K562 (cell line): Measurements from ENCODE around the gene FGFRL1. TPM values are rescaled to one million over a fixed set of nuclear protein-coding genes. Genes with fewer than 3 reads are reported as not detected.

Experiments used
- ATAC-seq: fragments of 200-7000 bp; cut with Tn5 transposase; 3 replicates; pipeline ENCODE4 v1.9.1; 2020; ENCODE audit warnings: moderate library complexity
- BruUV-seq: library from RNA; stranded (reverse); fragments of 400-500 nt; replicated peaks from 2 replicates; lab custom pipeline; 2021; lab: Mats Ljungman, UMichigan
- CTCF ChIA-PET: fragments of 300-600 bp; formaldehyde crosslinking; extraction: SDS; loops from one replicate; lab custom pipeline; 2021; ENCODE audit warnings: low intra/inter-chr PET ratio; lab: Yijun Ruan, JAX
- POLR2A ChIA-PET: fragments of 300-600, 350-650 bp; sonication (Branson Sonifier 250); formaldehyde crosslinking; extraction: SDS; loops from one replicate; lab custom pipeline; 2021; ENCODE audit warnings: antibody characterized with exemption, inconsistent platforms; lab: Yijun Ruan, JAX
- DNase-seq, 4 experiments: peaks; one replicate each; pipeline versions ENCODE4 v3.0.0 to v3.0.0-alpha.2; 2011 to 2018; ENCODE audit warnings: low spot score in 3 of 4, mixed read lengths in 3 of 4; ENCODE audit errors: extremely low read depth in 1 of 4
- FAIRE-seq: peaks from 2 replicates; lab custom pipeline; 2011; peaks lifted over from hg19 to GRCh38; lab: Jason Lieb, UNC
- H2AFZ ChIP-seq: 2 replicates; pipeline ENCODE4 v1.6.0; 2011; ENCODE audit warnings: low read depth, low read length, control low read depth, inconsistent platforms
- H3K27ac ChIP-seq: fragments of 200-600 bp; 3 replicates; pipeline ENCODE4 v1.8.0; 2011; ENCODE audit warnings: low read depth, mild to moderate bottlenecking, control low read depth, inconsistent platforms, low read length, moderate library complexity, mixed read lengths; ENCODE audit errors: extremely low read depth
- H3K27me3 ChIP-seq, 2 experiments: fragments of 300-600 bp in 1 of 2; 2 replicates in 1 of 2; 3 replicates in 1 of 2; pipeline versions ENCODE4 v1.6.0 to v1.8.0; 2011; ENCODE audit warnings: inconsistent platforms in 2 of 2, low read length in 2 of 2, mild to moderate bottlenecking in 1 of 2, mixed read lengths in 1 of 2, moderate library complexity in 1 of 2; ENCODE audit not compliant: control insufficient read depth in 2 of 2, insufficient read depth in 2 of 2
- H3K36me3 ChIP-seq: fragments of 300-600 bp; 3 replicates; pipeline ENCODE4 v1.8.0; 2011; ENCODE audit warnings: mild to moderate bottlenecking, low read length, inconsistent platforms; ENCODE audit not compliant: control insufficient read depth, insufficient read depth
- H3K4me1 ChIP-seq, 2 experiments: fragments of 200-600 bp in 1 of 2; replicated peaks in 1 of 2; 2 replicates in 1 of 2; 3 replicates in 1 of 2; pipeline versions ENCODE4 v1.5.1 to v1.8.0; 2011; ENCODE audit warnings: inconsistent platforms in 2 of 2, low read length in 2 of 2, mild to moderate bottlenecking in 1 of 2, mixed read lengths in 1 of 2, moderate library complexity in 1 of 2; ENCODE audit not compliant: control insufficient read depth in 2 of 2, insufficient read depth in 2 of 2
- H3K4me2 ChIP-seq: 2 replicates; pipeline ENCODE4 v1.6.1; 2011; ENCODE audit warnings: low read length, control low read depth, inconsistent platforms, mixed read lengths; ENCODE audit not compliant: insufficient read depth
- H3K4me3 ChIP-seq: fragments of 200-600 bp; sonication (generic), shearing (Covaris generic); 2 replicates; pipeline ENCODE4 v1.5.1; 2016; ENCODE audit warnings: control low read depth, inconsistent platforms
- H3K79me2 ChIP-seq: fragments of 200-600 bp; 3 replicates; pipeline ENCODE4 v1.8.0; 2011; ENCODE audit warnings: low read length, inconsistent platforms; ENCODE audit not compliant: control insufficient read depth, insufficient read depth
- H3K9ac ChIP-seq, 2 experiments: 2 replicates each; pipeline versions ENCODE4 v1.6.0 to v1.6.1; 2011; ENCODE audit warnings: low read depth in 2 of 2, low read length in 2 of 2, control low read depth in 1 of 2, inconsistent platforms in 1 of 2, mild to moderate bottlenecking in 1 of 2, mixed read lengths in 1 of 2; ENCODE audit not compliant: insufficient read depth in 1 of 2
- H3K9me1 ChIP-seq: one replicate; pipeline ENCODE4 v1.6.0; 2011; ENCODE audit warnings: inconsistent platforms, mild to moderate bottlenecking, low read length, moderate library complexity; ENCODE audit not compliant: control insufficient read depth, insufficient read depth
- H3K9me3 ChIP-seq: replicated peaks from 2 replicates; pipeline ENCODE4 v1.5.1; 2011; ENCODE audit warnings: low read depth, low read length, inconsistent platforms; ENCODE audit not compliant: control insufficient read depth, insufficient read depth
- H4K20me1 ChIP-seq: replicated peaks from 2 replicates; pipeline ENCODE4 v1.6.1; 2011; ENCODE audit warnings: low read length, inconsistent platforms, mixed read lengths; ENCODE audit not compliant: control insufficient read depth, insufficient read depth
- CREB3 ChIP-seq: fragments of 450-650 bp; conservative IDR thresholded peaks from 2 replicates; pipeline ENCODE4 v1.6.1; 2016; ENCODE audit warnings: missing genetic modification characterization, low read depth, mild to moderate bottlenecking, missing compliant biosample characterization, moderate library complexity
- EGR1 ChIP-seq: fragments of 450-650 bp; conservative IDR thresholded peaks from 2 replicates; pipeline ENCODE4 v1.6.1; 2017; ENCODE audit warnings: mild to moderate bottlenecking
- HMGN3 ChIP-seq: IDR thresholded peaks from 2 replicates; pipeline ENCODE4 v1.6.1; 2011; ENCODE audit warnings: borderline replicate concordance, low read depth, mild to moderate bottlenecking, mixed read lengths, low read length; ENCODE audit not compliant: insufficient read length; ENCODE audit errors: extremely low read depth
- NR2C1 ChIP-seq, 2 experiments: fragments of 450-650 bp; IDR thresholded peaks; 2 replicates each; pipeline ENCODE4 v1.6.1; 2017; ENCODE audit warnings: mild to moderate bottlenecking in 2 of 2, antibody characterized with exemption in 1 of 2, inconsistent platforms in 1 of 2, missing compliant biosample characterization in 1 of 2, missing genetic modification characterization in 1 of 2
- PCBP1 ChIP-seq: fragments of 200-400 bp; formaldehyde crosslinking; IDR thresholded peaks from 2 replicates; pipeline ENCODE4 v1.6.1; 2018; ENCODE audit warnings: mild to moderate bottlenecking, low read depth, low read length; ENCODE audit not compliant: poor library complexity, severe bottlenecking
- RBFOX2 ChIP-seq: fragments of 200-400 bp; formaldehyde crosslinking; IDR thresholded peaks from 2 replicates; pipeline ENCODE4 v1.6.1; 2017; ENCODE audit warnings: low read depth, mild to moderate bottlenecking, low read length, moderate library complexity
- RREB1 ChIP-seq: fragments of 250-450 bp; sonication (Bioruptor Pico); IDR thresholded peaks from 2 replicates; pipeline ENCODE4 v1.4.0; 2020
- SUPT5H ChIP-seq: fragments of 450-650 bp; IDR thresholded peaks from 2 replicates; pipeline ENCODE4 v1.6.1; 2016
- TFAP4 ChIP-seq: sonication (generic); formaldehyde crosslinking; IDR thresholded peaks from 2 replicates; pipeline ENCODE4 v1.8.0; 2022; ENCODE audit warnings: missing genetic modification reagents, mild to moderate bottlenecking, moderate library complexity, borderline replicate concordance
- ZFX ChIP-seq: sonication (generic); formaldehyde crosslinking; IDR thresholded peaks from 2 replicates; pipeline ENCODE4 v1.8.0; 2022; ENCODE audit warnings: mild to moderate bottlenecking, missing genetic modification reagents, moderate library complexity
- ZNF589 ChIP-seq: fragments of 200-800 bp; sonication (Bioruptor generic); IDR thresholded peaks from 2 replicates; pipeline ENCODE4 v1.6.1; 2016; ENCODE audit warnings: low read depth, missing genetic modification characterization, missing compliant biosample characterization
- WGBS: fragments of 100-300 bp; shearing (Covaris generic); methylation state at CpG from one replicate; pipeline ENCODE4 v1.1.6; 2016; ENCODE audit warnings: low coverage, mixed read lengths; ENCODE audit not compliant: insufficient coverage; ENCODE audit errors: missing lambda C conversion rate; 5-methylcytosine and 5-hydroxymethylcytosine counted together
- in situ Hi-C: fragments of 300-500 bp; cut with MboI; formaldehyde crosslinking; loops from 4 replicates; pipeline ENCODE4 v1.15.0; 2018; ENCODE audit warnings: inconsistent platforms, mixed read lengths
- intact Hi-C: fragments of 100-400 bp; cut with micrococcal nuclease; formaldehyde crosslinking; loops from 2 replicates; pipeline ENCODE4 v1.14.2; 2022
- polyA plus RNA-seq, 8 experiments: library from polyadenylated mRNA; depleted of rRNA in 4 of 8; stranded (reverse) in 5 of 8; unstranded in 3 of 8; fragments of >200 nt; fragmentation: Nextera tagmentation in 2 of 8; fragmentation: Illumina TruSeq in 1 of 8; extraction: Ambion mirVana in 2 of 8; extraction: Trizol in 1 of 8; gene quantifications; 2 replicates each; pipeline versions ENCODE4 v1.2.1 to v1.2.3, GENCODE V29; 2011 to 2014; ENCODE audit warnings: inconsistent platforms in 1 of 8, missing spikeins in 1 of 8
- total RNA-seq, 7 experiments: library from RNA; depleted of rRNA in 6 of 7; stranded (reverse); fragments of >200 nt in 6 of 7; fragmentation: Illumina TruSeq in 2 of 7; extraction: Trizol in 2 of 7; gene quantifications; 2 replicates each; pipeline versions ENCODE4 v1.2.1 to v1.2.3, GENCODE V29; 2011 to 2021; ENCODE audit warnings: low replicate concordance in 1 of 7

FGFRL1 gene
- total and polyA plus RNA-seq, 9 of the 15 experiments (the other 6 are each of a cell fraction or from before 2014, with no cell fraction given) = 0.34 to 49.9 (median 14.6) TPM

GRCh38 chr4:1039493-1040343 is 28.3 kb downstream of the FGFRL1 start:
- Histone ChIP-seq H3K36me3 (no peaks in the 10 kb centered on the region), H3K9me1 (no peaks in the 10 kb centered on the region), H3K4me2 (peak overlapping the region; percentile 32), H2AFZ (peak overlapping the region; percentile 93), H3K27ac (peak overlapping the region; percentile 88), H3K9ac (peak overlapping the region; percentile 53 to 89), H3K4me3 (no peak overlapping the region), H4K20me1 (no peaks in the 10 kb centered on the region), H3K9me3 (no peaks in the 10 kb centered on the region), H3K27me3 (no peaks in the 10 kb centered on the region), H3K79me2 (no peaks in the 10 kb centered on the region), H3K4me1 (peaks cover 50 to 88% of the 10 kb centered on the region in 2 experiments)
- BruUV-seq = no TSS peak
- intact Hi-C loops = loop anchor here (10.0 kb wide), 1 partner anchor 45 kb away; the partner anchor contains the start of gene SLC26A1
- ChIA-PET POLR2A (interaction anchor here (1.7 kb wide), 1 partner anchor 23 kb away, joined by 7 read pairs; no protein-coding TSS in a partner anchor), CTCF (no interaction called here)
- DNase-seq (peak; percentile 77 to 81 (median 77)), ATAC-seq (peak; percentile 82), FAIRE-seq (peak; percentile 80)
- WGBS = 38% methylated on average over 20 of the region's 20 CpGs
- in situ Hi-C loops = no loop called here
- TF ChIP-seq ZFX (CRISPR knock-in tag) (peak; percentile 70), NR2C1 (IDR thresholded peaks at IDR 0.05) (no peak), NR2C1 (tag; IDR thresholded peaks at IDR 0.05) (0 out of 2 replicates have a peak, but pooled peaks have one; percentile 30), TFAP4 (peak; percentile 35; the same call in 1 of the 2 replicates), SUPT5H (0 out of 2 replicates have a peak, but pooled peaks have one; percentile 29), ZNF589 (CRISPR knock-in tag) (peak; percentile 53; the same call in 1 of the 2 replicates), RREB1 (CRISPR knock-in tag) (no peak), PCBP1 (peak; percentile 47), HMGN3 (peak; percentile 68), RBFOX2 (peak; percentile 63), CREB3 (tag) (0 out of 2 replicates have a peak, but pooled peaks have one; percentile 44), EGR1 (peak; percentile 42; the same call in 1 of the 2 replicates)
